SIG-M5 (cell line): ENCODE results near the gene CRACDL.

Experiments used
- DNase-seq: peaks from one replicate; lab custom pipeline; 2025; lab: John Stamatoyannopoulos, UW

The CRACDL gene

GRCh38 chr2:98926601-98927000 is 9.4 kb downstream of the CRACDL start:
- DNase-seq: no peak

- DNase-seq: no peak
These were observed 11.1 kb downstream of the CRACDL start for GRCh38 chr2:98924910-98925309.

- DNase-seq: no peak
These were observed 11.8 kb downstream of the CRACDL start for GRCh38 chr2:98924038-98924830.

GRCh38 chr2:98923244-98923940 is 12.6 kb downstream of the CRACDL start:
- DNase-seq: no peak

GRCh38 chr2:98921062-98921461 is 15.0 kb downstream of the CRACDL start:
- DNase-seq: no peak

- DNase-seq: no peak
These were observed 19.0 kb downstream of the CRACDL start for GRCh38 chr2:98917031-98917471.

- DNase-seq: no peak
These were observed 20.2 kb downstream of the CRACDL start for GRCh38 chr2:98915751-98916358.

GRCh38 chr2:98914713-98915580 is 21.1 kb downstream of the CRACDL start:
- no peak for DNase-seq

- DNase-seq: no peak
These were observed 21.9 kb downstream of the CRACDL start for GRCh38 chr2:98913916-98914712.

GRCh38 chr2:98912957-98913915 is 22.8 kb downstream of the CRACDL start:
- no peak for DNase-seq

- DNase-seq: no peak
These were observed 23.7 kb downstream of the CRACDL start for GRCh38 chr2:98912221-98912851.

GRCh38 chr2:98911376-98912154 is 24.5 kb downstream of the CRACDL start:
- DNase-seq: no peak

GRCh38 chr2:98911126-98911375 is 25.0 kb downstream of the CRACDL start:
- DNase-seq: no peak

GRCh38 chr2:98910349-98911125 is 25.5 kb downstream of the CRACDL start:
- no peak for DNase-seq

GRCh38 chr2:98909317-98910211 is 26.5 kb downstream of the CRACDL start:
- DNase-seq: no peak

GRCh38 chr2:98908931-98909316 is 27.1 kb downstream of the CRACDL start:
- DNase-seq: no peak
